SK-N-MC (cell line): Measurements from ENCODE around the gene IFNAR1.

Experiments used
- EZH2 ChIP-seq: fragments of 200-600 bp; sonication (generic); IDR thresholded peaks from one replicate; pipeline ENCODE4 v1.6.1; 2017; ENCODE audit warnings: antibody characterized with exemption
- POLR2AphosphoS5 ChIP-seq: IDR thresholded peaks from 2 replicates; pipeline ENCODE4 v1.6.1; 2012; ENCODE audit warnings: mild to moderate bottlenecking, low read depth, low read length, borderline replicate concordance

DNA sequence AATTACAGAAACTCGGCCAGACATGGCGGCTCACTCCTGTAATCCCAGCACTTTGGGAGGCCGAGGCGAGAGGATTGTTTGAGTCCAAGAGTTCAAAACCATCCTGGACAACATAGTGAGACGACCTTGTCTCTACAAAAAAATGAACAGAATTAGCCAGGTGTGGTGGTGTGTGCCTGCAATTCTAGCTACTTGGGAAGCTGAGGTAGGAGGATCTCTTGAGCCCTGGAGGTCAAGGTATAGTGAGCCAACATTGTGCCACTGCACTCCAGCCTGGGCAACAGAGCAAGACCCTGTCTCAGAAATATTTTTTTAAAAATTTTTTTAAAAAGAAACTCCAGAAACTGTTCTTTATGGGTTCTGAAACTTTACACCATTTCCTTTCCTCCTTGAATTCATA is 40.1 kb downstream of the IFNAR1 start:
- TF ChIP-seq EZH2 (no peak), POLR2AphosphoS5 (no peak)
